Skeletal muscle cell (primary cell): ENCODE measurements around the gene RAN.
"Not testable (repeated sequence)": the region's sequence is repeated elsewhere in the genome, so short reads cannot be mapped to it uniquely, and the experiment has no call there.

Source experiments
- DNase-seq: peaks from one replicate; pipeline ENCODE4 v3.0.0-alpha.2; 2010; ENCODE audit warnings: low read depth
- H3K4me3 ChIP-seq: 2 replicates; pipeline ENCODE4 v1.5.1; 2011; ENCODE audit warnings: low read depth, mild to moderate bottlenecking, control low read depth, low read length, moderate library complexity

RAN gene

GRCh38 chr12:130848785-130849305 lies 23.0 kb upstream of the RAN start:
- not testable (repeated sequence) for DNase-seq, H3K4me3 ChIP-seq

DNA sequence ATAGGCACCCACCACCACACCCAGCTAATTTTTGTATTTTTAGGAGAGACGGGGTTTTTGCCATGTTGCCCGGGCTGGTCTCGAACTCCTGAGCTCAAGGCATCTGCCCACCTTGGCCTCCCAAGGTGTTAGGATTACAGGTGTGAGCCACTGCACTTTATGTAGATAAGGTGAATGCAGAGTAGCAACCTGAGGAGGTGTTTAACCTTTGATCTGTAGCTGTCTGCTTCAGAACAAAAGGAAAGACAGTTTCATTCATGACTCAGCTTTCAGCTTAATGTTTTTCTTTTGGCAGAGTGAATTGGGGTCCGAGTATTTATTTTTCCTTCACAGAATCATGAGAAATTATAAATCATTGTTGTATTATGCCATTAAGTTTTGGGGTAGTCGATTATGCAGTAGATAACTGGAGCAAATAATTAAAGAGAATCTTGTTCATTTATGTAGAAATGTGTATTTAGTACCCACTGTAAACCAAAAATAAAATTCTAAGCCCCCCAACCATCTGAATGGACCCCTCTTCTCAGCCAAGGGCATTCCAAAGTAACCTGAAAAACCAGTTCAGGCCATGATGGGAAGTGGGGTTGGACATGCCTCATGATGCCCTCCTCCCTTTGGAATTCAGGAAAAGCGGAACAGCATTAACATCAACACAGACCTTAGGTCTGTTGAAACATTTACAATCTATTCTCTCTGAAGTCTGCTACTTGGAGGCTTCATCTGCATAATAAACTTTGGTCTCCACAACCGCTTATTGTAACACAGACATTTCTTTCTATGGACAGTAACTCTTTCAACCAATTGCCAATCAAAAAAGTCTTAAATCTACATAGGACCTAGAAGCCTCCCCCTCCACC lies 22.1 kb upstream of the RAN start:
- no peak for DNase-seq

GRCh38 chr12:130850418-130851021 lies 21.3 kb upstream of the RAN start:
- no peak overlapping the region for H3K4me3 ChIP-seq
- DNase-seq, result no peak

More for the DNA sequence above, 22.1 kb upstream of the RAN start:
- H3K4me3 ChIP-seq, result no peak overlapping the region

DNA sequence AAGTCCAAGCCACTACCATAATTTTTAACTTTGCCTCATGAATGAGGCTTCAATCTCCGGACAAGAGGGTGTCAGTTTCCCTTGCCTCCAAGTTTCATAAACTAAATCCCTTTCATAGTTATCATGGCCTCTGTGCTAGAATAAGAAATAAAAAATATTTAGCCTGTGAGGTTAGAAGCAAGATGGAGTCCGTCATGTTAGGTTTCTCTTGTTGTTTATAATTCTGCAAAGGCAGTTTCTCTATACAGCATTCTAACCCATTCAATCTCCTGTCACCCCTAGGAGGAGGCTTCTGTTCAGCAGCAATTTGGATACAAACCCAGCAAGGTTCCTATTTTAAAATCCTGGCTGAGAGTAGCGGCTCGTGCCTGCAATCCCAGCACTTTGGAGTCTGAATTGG lies 15.8 kb upstream of the RAN start:
- H3K4me3 ChIP-seq, result no peak overlapping the region
- no peak for DNase-seq

GRCh38 chr12:130858084-130858483 lies 13.8 kb upstream of the RAN start:
- no peak overlapping the region for H3K4me3 ChIP-seq
- no peak for DNase-seq

DNA sequence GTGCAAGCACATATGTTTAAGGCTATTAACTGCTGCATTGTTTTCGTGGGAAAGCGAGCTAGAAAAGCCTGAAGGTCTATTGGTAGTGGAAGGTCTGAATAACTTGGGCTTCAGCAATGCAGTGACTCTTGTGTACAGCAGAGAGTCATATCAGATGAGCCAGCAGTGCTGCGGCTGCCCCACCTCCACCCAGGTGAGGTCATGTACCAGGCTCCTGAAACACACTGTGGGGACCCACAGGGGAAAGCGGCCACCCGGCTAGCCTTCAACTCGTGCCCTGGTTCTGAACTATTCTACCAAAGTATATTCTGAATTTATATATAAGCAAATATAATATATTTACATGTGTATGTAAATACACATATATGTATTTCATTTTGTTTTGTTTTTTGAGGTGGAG lies 12.7 kb upstream of the RAN start:
- no peak overlapping the region for H3K4me3 ChIP-seq
- DNase-seq, result no peak

GRCh38 chr12:130860311-130860710 lies 11.6 kb upstream of the RAN start:
- no peak overlapping the region for H3K4me3 ChIP-seq
- DNase-seq, result no peak

- DNase-seq, result no peak
- no peak overlapping the region for H3K4me3 ChIP-seq
These were observed 9.7 kb upstream of the RAN start for GRCh38 chr12:130862161-130862560.

- not testable (repeated sequence) for DNase-seq, H3K4me3 ChIP-seq
These were observed 9.1 kb upstream of the RAN start for GRCh38 chr12:130862771-130863170.

GRCh38 chr12:130863298-130863697 lies 8.6 kb upstream of the RAN start:
- no peak overlapping the region for H3K4me3 ChIP-seq
- no peak for DNase-seq

GRCh38 chr12:130868412-130868811 lies 3.5 kb upstream of the RAN start:
- no peak overlapping the region for H3K4me3 ChIP-seq
- DNase-seq, result no peak

GRCh38 chr12:130870442-130871285 lies 1.2 kb upstream of the RAN start:
- H3K4me3 ChIP-seq, result peak overlapping the region; percentile 61
- peak; percentile 91 for DNase-seq

- H3K4me3 ChIP-seq, result peak overlapping the region; percentile 90
- DNase-seq, result no peak
These were observed 572 bp downstream of the RAN start for GRCh38 chr12:130872179-130873096.

GRCh38 chr12:130873106-130873795 lies 1.4 kb downstream of the RAN start:
- H3K4me3 ChIP-seq, result peak overlapping the region; percentile 90
- no peak for DNase-seq

DNA sequence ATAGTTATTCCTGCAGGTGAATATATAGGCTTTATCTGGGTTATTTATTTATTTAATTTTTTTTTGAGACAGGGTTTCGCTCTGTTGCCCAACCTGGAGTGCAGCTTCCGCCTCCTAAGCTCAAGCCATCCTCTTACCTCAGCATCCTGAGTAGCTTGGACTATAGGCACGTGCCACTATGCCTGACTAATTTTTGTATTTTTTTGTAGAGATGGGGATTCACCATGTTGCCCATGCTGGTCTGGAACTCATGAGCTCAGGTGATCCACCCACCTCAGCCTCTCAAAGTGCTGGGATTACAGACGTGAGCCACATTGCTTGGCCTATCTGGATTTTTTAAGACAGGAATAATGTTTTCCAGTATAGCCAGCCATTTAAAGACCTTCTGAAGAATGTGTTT lies 2.0 kb downstream of the RAN start:
- DNase-seq, result no peak
- H3K4me3 ChIP-seq, result no peak overlapping the region

GRCh38 chr12:130874696-130875095 lies 2.8 kb downstream of the RAN start:
- H3K4me3 ChIP-seq, result no peak overlapping the region
- DNase-seq, result no peak

DNA sequence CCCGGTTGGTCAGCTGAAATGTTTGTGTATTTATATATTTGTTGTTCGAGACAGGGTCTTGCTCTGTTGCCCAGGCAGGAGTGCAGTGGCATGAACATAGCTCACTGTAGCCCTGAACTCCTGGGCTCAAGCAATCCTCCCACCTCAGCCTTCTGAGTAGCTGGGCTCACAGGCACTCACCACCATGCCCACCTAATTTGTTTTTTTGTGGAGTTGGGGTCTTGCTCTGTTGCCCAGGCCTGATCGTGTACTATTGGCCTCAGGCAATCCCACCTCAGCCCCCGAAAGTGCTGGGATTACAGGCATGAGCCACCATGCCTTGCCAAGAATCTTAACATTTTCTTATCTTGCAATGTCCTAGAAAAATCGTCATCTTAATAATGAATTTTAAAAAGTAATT lies 3.3 kb downstream of the RAN start:
- no peak overlapping the region for H3K4me3 ChIP-seq
- DNase-seq, result no peak

GRCh38 chr12:130875708-130876107 lies 3.8 kb downstream of the RAN start:
- not testable (repeated sequence) for DNase-seq, H3K4me3 ChIP-seq
